Epidermal melanocyte (primary cell): ENCODE data around the gene ACSL1.
A peak's percentile ranks its signal among the peaks of the same experiment; 100 is the strongest.

Experiments
- DNase-seq: peaks from one replicate; pipeline ENCODE4 v3.0.0; 2011; ENCODE audit warnings: low spot score; ENCODE audit not compliant: insufficient read length

The ACSL1 gene

DNA sequence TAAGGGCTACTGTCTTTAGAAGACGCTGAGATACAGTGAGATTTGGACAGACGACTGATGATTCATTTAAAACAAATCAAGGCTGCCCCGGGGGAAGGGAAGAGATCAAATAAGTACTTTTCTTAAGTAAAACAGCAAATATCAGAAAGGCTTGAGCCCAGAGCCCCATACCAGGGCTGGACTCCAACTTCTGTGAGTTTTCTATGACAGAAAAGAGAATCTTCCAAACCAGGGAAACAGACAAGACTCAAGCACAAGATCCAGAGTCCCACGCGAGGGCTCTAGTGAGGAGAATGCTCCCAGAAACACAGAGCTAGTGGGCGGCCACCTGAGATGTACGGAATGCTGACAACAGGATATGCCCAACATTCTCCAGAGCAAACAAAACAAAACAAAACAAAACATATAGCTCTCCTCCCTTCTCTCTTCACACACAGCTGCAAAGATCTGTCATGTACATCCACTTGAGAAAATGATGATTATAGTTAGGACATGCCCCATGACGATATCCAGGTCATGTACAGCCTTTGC lies 13.1 kb downstream of the ACSL1 start:
- DNase-seq: no peak

DNA sequence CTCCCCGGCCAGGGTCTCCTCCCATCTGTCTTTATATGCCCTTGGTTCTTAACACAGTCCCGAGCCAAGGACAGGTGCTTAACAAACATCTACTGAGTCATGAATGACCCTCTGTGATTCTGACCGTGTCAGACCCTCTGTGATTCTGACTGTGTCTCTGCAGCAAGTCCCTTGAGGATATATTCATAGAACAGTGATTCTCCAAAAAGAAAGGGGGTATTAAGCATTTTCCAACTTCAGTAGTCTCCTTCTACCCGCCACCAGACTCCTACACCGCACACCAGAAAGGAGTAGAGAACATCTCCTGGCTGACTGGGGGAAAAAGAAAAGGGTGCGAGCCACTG lies 13.6 kb downstream of the ACSL1 start:
- DNase-seq: no peak

DNA sequence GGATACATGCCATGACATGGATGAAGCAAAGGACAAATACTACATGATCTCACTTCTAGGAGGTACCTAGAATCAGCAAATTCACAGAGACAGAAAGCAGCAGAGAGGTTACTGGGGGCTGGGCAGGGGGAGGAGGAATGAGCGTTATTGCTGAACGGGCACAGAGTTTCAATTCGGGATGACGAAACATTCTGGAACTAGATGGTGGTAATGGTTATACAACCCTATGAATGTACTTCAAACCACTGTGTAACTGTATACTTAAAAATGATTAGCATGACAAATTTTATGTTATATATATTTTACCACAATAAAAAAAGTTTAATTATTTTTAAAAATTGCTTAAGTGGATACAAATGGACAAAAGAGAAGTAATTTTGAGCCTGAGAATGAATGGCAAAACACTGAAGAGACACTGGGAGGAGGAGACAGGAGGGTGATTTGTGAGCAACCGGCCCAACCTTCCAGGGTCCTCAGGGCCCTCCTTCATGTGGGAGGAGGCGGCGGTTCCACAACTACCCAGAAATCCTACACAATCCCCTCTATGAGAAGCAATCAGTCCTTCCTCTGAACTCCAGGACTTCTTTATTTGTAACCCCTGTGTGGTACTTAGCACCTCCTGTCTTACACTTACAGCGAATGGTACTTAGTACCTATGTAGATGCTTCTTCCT lies 14.1 kb downstream of the ACSL1 start:
- no peak for DNase-seq

DNA sequence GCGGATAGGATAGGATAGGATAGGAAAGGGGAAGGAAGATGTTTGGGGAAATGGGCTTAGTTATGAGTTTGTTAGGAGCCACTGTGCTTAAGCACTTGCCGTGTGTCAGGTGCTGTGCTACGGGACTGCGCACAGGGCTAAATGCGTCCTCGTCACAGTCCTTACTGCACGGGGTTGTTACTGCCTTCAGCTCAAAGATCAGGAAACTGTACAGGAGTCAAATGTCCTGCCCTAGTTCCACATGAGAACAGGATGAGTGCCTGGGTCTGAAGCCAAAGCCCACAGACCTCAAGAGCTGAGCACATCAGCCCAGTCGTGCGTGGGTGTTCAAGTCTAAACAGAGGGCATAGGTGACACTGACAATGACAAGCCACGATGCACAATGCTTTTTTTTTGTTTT lies 15.0 kb downstream of the ACSL1 start:
- DNase-seq: no peak

DNA sequence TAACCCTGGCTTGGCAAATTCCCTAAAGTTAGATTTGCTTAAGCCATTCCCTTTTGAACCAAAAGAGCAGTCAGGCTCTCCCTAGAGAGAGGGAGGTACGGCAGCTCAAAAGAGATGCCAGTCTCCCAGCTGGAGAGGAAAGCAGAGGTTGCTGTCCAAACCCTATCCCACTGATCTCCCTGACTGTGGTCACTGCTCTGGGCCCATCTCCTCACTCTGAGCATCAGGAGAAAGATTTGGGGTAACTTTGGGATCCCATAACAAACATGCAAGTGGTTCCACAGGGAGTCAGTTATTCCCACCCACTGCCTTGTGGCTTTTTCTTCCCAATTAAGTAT lies 17.1 kb downstream of the ACSL1 start:
- no peak for DNase-seq

DNA sequence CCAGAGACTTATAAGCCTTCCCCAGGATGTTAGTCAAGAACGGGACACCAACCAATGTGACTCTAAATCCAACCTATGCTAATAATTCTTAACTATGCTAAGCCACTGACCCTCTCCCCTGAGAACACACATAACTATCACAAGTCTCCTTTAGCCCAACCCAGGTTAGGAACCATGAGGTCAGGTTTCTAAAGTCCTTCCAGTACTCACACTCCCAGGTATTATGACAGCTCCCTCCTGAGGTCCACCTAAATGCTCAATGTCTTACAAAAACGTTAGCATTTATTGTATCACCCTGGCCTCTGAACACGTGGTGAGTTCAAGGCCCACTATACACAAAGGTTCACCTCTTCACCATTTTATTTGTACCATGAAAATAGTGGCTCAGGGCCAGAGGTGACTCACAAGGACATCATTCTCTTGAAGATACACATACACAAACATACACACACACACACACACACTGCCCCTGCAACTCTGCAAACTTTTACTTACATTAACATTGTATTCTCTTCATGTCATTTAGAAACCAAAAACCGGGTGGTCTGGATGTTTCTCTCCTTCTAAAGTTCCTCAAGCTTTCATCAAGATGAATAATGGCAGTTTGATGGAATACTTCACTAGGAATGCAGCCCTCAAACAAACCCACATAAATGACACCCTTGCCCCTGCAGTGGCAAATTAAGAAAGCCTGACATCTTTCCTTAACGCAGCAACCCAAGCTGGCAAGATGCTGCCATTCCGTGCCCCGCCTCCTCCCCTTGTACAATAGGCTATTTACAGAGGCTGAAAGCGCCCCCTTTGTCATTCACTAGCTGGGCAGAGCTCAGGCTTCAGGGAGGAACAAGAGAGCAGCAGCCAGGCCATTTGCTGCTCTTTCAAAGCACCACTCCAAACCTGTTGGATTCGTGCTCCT lies 17.7 kb downstream of the ACSL1 start:
- peak; percentile 80 for DNase-seq

DNA sequence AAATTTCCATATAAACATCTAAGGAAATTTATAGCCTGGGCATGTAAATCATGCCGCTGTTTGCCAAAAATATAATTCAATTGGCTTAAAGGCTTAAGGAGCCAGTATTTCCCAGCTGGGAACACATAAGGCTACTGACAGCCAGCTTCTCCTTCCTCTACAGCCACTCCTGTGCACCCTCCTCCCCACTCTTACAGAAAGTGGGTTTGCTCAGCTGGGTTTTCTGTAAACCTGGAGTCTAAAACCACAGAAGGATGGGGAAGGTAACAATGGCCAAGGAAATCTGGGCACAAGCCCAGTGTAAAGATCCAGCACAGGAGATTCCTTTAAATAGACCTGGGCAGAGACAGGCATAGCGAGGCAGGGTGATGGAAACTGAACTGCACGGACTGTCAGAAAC lies 18.5 kb downstream of the ACSL1 start:
- no peak for DNase-seq

DNA sequence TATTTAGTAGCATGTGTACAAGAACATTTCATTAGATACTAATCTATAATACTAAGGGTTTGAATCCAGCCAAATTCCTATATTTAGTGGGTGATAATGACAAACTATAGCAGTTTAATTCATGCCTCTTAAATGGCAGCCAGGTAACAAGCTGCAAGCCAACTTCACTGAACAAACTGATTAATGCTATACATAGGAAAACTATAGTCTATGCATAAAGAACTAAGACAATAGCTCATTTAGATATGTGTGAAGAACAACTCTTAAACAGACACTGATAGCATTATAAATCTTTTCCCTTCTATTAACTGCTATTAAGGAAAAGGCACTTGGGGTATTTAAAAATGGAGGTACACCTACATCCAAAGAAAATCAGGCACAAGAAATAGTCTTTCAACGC lies 19.1 kb downstream of the ACSL1 start:
- DNase-seq: no peak

DNA sequence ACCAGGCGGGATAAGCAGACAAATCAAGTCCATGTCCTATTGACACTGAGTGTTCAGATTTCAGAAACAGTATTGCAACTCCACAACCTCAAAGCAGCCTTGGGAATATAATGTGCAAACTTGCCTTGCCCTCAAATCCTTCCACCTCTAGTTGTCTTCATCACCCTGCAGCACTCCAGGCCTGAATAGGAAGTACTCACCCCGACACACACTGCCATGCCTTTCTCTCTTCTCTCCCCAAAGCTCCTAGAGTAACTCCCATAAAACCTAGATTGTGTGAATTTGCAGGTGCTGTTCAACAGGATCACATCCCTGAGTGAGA lies 19.6 kb downstream of the ACSL1 start:
- DNase-seq: no peak

DNA sequence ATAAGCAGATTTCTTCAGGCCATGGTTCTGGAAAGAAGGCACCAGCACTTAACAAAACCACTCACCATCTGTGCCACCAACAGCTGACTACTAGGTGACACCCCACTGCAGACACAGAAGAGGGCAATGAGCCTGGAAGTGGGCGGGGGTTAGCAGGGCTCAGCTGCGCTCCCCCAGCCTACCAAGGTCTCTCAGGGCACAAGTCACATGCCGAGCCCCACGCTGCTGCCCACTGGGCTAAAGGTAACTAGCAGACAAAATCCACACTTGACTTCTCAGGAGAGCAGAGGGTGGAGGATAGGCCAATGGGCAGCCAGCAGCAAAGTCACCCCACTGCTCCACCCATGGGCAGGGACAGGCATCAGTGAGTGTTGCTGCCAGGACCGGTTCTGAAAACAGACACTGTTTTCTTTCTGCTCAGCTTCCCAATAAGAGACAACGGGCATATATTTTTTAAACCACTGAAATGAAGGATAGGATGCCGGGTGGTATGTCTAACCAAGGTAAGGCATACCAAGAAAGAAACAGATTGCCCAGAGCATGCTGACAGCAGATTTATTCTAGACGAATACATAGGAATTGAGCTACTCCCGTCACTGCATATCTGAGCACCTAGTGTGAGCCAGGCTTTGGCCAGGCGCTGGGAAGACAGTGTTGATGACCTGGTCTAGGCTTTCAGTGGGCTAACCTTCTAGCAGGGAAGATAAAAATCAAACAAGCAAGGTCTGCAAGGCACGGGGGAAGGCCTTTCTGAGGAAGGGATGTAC lies 20.1 kb downstream of the ACSL1 start:
- no peak for DNase-seq

DNA sequence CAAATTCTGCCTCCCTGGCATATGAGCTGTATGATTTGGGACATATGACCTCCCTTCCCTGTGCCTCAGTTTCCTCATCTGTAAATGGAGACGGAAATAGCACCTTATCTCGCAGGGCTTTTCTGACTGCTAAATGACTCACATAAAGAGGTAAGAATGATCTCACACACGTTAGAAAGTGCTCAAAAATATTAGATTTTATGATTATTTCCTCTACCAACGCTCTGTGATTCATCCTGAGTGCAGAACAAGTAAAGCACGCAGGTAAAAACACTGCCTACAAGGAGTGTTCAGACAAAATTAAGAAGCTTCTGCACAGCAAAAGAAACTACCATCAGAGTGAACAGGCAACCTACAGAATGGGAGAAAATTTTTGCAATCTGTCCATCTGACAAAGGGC lies 21.1 kb downstream of the ACSL1 start:
- no peak for DNase-seq

DNA sequence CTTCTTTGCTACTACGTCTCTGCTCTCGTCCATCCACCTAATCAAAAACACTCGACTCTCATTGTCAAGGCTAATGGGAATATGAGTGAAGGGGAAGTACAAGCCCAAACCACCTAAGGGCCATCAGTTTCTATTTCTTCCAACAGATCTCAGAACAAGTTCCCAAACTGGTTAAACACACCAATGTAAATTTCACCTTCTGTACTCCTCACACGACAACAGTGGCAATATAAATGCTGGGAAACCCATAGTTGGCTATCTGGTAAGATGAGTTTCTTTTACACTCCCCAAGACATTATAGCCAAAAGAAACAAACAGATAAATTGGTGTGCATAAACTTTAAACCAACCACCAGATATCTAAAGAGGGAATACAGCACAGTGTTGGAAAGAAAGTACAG lies 21.9 kb downstream of the ACSL1 start:
- no peak for DNase-seq

DNA sequence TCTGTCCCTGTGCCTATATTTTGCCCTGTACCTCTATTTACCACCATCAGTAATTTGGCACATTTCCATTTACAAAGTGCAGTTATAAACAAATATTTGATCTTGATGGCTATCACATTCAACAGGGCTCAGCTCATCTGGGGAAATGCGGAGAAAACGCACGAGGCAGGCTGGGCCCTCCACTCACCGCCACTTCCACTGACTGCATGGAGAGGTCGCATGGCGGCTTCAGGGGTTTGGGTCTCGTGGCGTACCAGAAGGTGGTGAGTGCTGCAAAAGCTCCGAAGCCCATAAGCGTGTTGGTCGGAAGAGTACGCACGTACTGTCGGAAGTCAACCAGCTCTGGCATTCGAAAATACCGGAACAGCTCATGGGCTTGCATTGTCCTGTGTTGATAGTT lies 22.6 kb downstream of the ACSL1 start:
- DNase-seq: no peak

DNA sequence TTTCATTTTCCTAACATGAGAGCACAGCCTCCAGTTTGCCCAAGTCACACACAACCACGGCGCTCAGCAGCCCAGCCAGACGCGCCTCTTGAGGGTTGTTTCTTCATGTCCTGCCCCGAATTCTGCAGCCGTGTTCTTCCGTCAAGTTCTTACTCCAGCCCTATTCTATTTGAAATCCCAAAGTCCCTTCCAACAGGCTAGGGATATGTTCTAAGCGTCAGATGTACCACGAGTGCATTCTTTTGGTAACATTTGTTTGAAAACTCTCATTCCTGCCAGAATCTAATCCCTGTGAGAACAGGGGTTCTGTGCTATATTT lies 23.1 kb downstream of the ACSL1 start:
- no peak for DNase-seq

DNA sequence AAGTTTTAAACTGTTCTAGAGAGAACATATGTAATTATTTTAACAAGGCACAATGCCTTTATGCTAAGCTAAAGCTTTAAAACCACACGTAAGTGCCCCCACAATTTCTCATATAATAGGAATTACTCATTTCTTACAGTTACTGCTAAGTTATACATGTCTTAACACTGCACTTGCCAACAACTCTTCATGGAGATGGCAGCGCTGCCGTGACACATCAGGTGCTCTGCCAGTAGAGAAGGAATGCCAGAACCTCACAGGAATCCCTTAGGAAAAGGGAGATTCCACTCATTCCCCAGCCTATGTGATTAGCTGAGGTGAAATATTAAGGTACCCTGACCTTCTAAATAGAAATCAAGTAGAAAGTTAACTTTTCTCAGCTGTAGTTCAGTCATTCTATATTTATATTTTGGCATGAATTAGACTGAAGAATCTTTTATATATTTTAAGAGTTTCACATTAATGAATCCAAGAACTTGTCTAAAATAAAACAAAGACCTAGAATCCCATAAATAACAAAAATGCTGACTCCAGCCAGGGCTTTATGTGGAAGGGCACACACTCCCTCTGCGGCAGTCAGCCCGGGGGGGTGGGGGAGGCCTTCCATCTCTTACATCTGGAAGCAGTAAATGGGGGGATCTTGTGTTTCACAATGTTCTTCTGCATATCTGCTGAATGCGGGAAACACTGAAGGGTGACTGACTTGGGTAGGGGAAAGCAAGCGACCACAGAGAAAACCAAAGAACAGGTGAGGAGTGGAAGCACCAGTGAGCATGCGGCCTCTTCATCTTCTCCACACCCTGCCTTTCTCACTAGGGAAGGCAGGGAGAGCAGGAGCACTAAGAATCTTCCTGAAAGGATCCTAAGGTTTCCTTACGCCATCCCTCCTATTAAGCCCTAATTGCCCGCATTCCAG lies 23.7 kb downstream of the ACSL1 start:
- no peak for DNase-seq

DNA sequence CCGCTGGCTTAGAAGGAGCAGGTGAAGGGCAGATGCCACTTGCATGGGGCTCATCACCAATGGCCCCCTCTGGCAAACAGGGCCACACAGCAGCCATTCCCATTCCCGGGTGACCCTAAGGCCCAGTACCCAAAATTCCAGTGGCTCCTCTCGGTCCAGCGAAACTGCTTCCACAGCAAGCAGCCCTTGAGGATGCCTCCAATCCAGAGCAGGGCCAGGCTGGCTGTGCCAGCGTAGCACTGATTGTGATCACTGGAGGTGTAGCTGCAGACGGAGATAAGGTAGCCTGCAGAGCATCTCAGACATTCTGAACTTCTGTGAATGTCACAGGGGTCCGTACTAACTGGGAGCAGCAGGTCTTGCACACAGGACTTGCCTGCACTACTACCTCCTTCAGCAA lies 27.3 kb downstream of the ACSL1 start:
- DNase-seq: no peak

DNA sequence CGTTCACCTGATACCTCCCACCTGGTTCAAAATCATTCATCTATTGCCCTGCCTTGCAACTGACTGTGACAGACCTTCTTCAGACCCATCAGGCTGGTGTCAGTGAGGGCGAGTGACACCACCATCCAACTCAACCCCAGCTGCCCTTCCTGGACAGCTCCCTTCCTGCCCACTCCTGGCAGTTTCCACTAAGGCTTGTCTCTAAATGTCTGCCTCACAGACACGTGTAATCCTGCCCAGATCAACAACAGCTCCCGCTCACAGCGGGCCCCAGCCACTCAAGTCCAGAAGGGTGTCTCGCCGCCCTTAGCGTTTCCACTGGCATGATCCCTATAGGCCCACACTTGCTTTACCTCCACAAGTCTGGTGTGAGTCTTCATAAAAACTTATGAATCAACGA lies 28.9 kb downstream of the ACSL1 start:
- DNase-seq: no peak

DNA sequence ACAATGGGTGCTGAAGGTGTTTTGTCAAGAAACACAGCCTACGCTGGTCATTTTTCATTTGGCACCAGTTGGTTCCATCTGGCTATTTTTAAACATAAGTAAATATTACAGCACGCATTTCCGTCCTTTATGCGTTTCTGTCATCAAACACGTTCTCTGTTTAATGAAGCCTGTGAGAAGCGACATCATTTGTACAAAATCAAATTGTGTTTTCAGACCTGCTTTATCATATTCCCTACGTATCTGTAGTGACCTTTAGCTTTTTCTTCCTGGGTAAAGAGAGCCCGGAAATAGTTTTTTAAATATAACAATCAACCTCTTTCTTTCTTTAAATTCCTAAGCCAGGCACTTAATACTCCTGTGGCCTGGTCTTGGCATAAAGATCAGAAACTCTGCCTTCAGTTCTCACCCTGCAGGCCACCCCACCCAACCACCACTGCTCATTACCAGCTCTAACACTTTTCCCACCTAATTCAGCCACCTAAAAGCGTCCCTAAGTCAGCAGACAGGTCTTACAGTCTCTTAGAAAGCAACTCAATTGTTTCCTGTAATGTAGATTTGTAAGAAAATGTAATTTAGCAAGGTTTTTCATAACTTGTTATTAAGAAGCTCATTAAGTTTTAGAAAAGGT lies 30.4 kb downstream of the ACSL1 start:
- no peak for DNase-seq

DNA sequence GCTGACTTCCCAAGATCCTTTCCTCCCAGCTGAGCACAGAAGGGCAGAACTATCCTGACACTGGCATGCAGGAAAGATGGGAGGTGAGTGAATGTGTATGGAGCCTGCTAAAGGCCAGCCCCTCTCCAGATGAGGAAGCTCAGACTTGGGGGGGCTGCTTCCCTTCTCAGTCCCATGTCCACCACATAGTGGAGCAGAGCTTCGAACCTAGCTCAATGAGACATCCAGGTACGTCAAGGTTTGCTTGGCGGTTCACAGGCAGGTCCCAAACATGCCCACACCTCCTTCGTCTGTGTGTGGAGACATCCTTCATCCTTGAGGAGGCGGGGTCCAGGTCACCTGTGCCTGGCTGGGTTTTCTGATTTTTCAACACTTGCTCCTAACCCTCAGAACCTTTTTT lies 31.3 kb downstream of the ACSL1 start:
- DNase-seq: no peak

DNA sequence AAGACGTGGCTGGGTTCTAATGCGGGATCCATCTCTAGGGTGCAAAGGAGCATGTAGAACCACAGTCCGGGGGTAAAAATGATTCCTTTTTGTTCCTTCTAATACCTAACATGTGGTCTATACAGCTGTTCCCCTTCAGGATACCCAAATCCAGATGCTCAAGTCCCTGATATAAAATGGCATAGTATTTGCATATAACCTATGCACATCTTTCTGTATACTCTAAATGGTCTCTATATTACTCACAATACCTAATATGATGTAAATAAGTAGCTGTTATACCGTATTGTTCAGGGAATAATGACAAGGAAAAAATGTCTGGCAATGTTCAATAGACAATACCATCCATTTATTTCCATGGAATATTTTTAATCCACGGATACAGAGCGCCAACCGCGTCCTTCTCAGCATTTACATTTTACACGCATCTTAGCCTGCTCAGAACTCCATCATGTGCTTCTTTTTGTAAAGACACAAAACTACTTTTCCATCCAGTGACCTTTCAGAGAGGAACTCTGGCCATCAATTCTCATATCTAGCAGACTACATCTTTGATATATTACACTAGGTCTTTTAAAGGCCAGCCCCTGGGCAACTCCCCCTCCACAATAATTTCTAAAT lies 31.9 kb downstream of the ACSL1 start:
- no peak for DNase-seq
